Measurements from ENCODE around the gene HS3ST5.

The HS3ST5 gene

DNA sequence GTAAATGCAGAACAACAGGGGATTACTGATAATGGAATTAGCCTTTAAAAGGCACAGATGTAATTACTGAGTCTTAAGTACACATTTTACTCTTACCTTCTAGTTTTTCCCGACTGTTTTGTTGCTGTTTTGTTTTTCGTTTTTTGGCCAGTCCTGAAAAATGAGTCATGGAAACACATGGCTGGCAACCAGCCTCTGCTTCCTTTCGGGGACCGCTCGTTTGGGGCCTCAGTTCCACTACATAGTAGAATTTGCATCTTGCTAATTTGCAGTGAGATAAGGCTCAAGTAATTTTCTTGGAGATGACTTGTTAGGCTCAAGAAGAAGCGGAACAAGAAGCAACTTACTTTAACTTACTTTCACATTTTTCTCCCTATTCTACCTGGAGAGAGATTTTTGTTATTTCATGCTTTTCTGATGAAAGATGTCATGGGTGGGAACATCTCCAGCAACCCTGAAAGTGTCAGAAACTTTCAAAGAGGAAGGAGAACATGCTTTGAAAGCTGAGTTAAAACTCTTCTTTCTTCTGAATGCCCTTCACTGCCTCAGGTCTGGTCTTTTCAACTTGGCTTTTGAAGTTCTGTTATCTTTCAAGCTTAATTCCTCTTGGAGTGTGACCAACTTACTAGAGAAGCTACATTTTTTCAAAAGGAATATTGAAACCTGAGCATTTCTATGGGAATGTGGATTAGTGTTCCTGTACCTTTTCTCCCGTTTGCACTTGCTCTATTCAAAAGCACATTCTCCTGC is 300.4 kb downstream of the HS3ST5 start:
- TF ChIP-seq, protein P1, sequence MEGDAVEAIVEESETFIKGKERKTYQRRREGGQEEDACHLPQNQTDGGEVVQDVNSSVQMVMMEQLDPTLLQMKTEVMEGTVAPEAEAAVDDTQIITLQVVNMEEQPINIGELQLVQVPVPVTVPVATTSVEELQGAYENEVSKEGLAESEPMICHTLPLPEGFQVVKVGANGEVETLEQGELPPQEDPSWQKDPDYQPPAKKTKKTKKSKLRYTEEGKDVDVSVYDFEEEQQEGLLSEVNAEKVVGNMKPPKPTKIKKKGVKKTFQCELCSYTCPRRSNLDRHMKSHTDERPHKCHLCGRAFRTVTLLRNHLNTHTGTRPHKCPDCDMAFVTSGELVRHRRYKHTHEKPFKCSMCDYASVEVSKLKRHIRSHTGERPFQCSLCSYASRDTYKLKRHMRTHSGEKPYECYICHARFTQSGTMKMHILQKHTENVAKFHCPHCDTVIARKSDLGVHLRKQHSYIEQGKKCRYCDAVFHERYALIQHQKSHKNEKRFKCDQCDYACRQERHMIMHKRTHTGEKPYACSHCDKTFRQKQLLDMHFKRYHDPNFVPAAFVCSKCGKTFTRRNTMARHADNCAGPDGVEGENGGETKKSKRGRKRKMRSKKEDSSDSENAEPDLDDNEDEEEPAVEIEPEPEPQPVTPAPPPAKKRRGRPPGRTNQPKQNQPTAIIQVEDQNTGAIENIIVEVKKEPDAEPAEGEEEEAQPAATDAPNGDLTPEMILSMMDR (IDR thresholded peaks at IDR 0.05; ENCODE audit: control insufficient read depth, extremely low read depth, insufficient read depth) = no peak
- no peak for DNase-seq (ENCODE audit: low read depth)
- H3K4me3 ChIP-seq (ENCODE audit: low read depth, low read length) = no peak overlapping the region

DNA sequence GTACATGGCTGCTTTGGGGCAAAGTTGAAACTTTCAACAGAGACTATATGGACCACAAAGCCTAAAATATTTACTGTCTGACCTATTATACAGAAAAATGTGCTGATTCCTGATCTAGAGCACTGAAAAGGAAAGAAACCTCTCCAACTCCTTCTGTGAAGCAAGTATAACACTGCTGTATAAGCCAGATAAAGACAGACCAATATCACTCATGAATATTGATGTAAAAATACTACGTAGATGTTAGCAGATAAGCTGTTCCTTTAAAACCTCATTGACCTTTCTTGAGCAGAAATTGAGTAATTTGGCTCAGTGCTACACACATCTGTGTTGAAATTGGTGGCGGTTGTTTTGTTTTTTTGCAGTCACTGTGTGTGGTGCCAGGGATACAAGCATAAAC is 302.0 kb downstream of the HS3ST5 start:
- no peak for DNase-seq (ENCODE audit: low read depth)
- TF ChIP-seq, protein P1 (IDR thresholded peaks at IDR 0.05; ENCODE audit: control insufficient read depth, extremely low read depth, insufficient read depth) = no peak
- no peak overlapping the region for H3K4me3 ChIP-seq (ENCODE audit: low read depth, low read length)

DNA sequence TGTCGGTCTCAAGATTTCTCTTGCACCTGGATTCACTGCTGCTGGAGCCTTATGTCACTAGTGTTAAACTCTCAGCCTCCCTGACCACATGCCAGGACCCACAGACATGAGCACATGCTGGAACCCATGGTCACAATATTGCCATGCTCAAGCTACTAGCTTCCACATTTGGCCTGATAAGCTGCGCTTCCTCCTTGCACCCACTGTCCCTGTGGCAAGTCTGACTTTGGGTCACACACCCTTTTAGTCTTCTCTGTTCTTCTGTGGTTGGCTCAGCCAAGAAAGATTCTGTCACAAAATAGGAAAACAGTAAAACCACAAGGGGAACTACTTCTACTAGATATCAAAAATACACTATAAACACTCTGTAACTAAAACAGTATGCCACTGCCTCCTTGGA is 303.0 kb downstream of the HS3ST5 start:
- no peak for DNase-seq (ENCODE audit: low read depth)
- TF ChIP-seq, protein P1 (IDR thresholded peaks at IDR 0.05; ENCODE audit: control insufficient read depth, extremely low read depth, insufficient read depth) = no peak
- no peak overlapping the region for H3K4me3 ChIP-seq (ENCODE audit: low read depth, low read length)

DNA sequence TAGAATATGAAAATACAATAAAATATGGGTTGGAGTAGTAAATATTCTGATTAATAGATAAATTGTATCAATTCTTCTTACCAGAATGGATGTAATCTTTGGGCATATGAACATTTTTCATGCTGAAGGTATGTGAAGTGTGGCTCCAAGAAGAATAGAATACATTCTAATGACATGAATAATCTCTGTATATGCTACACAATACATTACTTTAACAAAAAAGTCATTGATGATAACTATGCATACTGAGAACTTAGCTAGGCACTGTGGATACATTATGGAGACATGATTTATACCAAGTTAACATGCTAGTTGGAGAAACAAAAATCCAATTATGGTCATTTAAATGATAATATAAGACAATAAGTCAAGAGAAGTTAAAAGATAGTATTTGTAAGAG is 309.2 kb downstream of the HS3ST5 start:
- H3K4me3 ChIP-seq (ENCODE audit: low read depth, low read length) = no peak overlapping the region
- DNase-seq (ENCODE audit: low read depth) = no peak
- TF ChIP-seq, protein P1 (IDR thresholded peaks at IDR 0.05; ENCODE audit: control insufficient read depth, extremely low read depth, insufficient read depth) = no peak

DNA sequence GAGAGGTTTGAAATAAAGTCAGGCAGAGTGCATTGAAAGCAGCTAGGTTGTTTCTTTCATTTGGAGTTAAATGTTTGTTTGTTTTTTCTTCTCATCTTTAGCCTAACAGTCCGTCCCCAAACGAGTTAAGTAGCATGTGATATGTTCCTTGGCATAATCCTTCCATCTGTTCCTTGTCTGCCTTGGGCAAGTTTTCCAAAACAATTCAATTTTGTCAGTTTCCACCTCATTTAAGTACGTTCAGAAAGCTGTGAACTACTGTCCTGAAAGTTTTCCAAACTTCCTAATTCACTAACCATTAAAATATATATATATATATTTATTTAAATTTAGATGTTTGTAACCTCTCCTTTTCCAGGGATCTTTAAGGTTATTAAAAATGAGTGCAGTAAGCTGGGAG is 310.1 kb downstream of the HS3ST5 start:
- DNase-seq (ENCODE audit: low read depth) = no peak

DNA sequence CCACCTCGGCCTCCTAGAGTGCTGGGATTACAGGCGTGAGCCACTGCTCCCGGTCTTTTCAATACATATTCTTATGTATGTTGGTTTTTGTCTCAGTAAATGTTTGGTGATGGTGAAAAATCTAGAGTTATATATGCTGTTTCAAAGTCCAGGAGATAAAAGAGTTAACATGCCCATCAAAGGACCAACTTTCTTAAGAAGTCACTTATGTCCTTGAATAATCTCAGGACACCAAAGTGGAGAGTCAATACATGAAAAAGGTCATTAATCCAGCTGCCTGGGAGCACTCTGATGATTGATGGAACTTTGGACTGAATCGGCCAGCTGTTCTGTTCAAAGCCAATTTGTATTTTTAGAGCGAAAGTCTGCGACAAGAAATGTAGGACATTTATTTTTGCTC is 312.1 kb downstream of the HS3ST5 start:
- TF ChIP-seq, protein P1 (IDR thresholded peaks at IDR 0.05; ENCODE audit: control insufficient read depth, extremely low read depth, insufficient read depth) = no peak
- no peak for DNase-seq (ENCODE audit: low read depth)
- no peak overlapping the region for H3K4me3 ChIP-seq (ENCODE audit: low read depth, low read length)

More for the DNA sequence above, 310.1 kb downstream of the HS3ST5 start:
- H3K4me3 ChIP-seq (ENCODE audit: low read depth, low read length) = no peak overlapping the region
- TF ChIP-seq, protein P1 (IDR thresholded peaks at IDR 0.05; ENCODE audit: control insufficient read depth, extremely low read depth, insufficient read depth) = no peak

DNA sequence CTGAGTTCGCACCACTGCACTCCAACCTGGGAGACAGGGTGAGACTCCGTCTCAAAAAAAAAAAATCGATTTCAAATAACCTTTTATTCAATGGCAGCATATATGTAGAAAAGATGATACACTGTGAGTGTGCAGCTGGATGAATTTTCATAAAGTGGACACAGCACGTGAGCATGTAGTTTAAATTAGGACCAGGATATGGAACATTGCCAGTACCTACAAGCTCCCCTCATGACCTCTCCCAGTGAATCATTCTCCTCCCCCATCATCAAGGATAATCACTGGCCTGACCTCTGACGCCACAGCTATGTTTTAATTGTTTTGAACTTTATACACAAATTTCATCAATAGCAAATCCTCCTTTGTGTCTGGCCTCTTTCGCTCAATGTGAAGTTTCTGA is 318.1 kb downstream of the HS3ST5 start:
- DNase-seq (ENCODE audit: low read depth) = no peak
- TF ChIP-seq, protein P1 (IDR thresholded peaks at IDR 0.05; ENCODE audit: control insufficient read depth, extremely low read depth, insufficient read depth) = no peak
- no peak overlapping the region for H3K4me3 ChIP-seq (ENCODE audit: low read depth, low read length)

Measured in LNCaP clone FGC (cell line).